ENCODE measurements around the gene ZC3H6.
"Not testable (repeated sequence)": the region's sequence is repeated elsewhere in the genome, so short reads cannot be mapped to it uniquely, and the experiment has no call there.

ZC3H6 gene

DNA sequence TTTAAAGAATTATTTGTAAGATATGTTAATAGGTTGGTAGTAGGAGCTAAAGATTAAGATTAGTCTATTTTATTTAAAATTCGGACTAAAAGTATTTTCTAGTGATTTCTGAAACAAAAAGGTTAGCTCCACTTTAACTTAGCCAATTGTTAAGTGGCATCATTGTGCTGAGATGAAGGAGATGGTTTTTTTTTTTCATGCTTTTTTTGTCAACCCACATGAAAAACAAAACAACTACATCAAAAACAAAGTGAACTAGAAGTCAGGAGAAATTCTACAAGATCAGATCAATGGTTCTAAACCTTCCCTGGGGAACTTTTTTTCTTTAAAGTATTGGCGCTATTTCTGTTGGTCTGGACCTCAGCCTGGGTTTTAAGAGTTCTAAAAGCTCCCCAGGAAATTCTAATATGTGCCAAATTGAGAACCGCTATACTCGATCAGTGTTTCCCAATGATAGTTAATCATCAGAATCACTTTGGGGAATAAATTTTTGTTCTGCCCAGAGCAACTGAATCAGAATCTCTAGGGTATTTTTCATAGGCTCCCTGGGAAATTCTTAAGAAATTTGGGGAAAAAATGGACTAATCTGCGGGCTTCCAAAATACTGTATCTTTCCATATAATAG is 2.3 kb downstream of the ZC3H6 start:
- no peak for DNase-seq

DNA sequence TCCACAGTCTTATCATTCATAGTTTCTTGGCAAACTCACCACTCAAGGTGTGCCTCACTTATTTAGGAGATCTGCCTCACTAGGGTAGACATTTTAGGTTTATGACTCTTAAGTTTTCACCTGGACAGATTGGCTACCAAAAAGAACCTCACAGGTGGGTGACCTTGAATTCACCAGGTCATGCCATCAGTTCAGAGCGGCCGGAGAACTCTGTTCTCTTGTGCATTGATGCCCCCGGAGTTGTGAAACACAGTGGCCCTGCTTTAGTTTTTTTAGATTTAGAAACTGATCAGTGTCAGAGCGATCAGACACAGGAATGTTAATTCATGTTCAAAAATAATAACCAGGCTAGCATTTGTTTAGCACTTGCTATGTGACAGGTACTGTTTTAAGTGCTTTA is 6.7 kb downstream of the ZC3H6 start:
- DNase-seq: not testable (repeated sequence)

DNA sequence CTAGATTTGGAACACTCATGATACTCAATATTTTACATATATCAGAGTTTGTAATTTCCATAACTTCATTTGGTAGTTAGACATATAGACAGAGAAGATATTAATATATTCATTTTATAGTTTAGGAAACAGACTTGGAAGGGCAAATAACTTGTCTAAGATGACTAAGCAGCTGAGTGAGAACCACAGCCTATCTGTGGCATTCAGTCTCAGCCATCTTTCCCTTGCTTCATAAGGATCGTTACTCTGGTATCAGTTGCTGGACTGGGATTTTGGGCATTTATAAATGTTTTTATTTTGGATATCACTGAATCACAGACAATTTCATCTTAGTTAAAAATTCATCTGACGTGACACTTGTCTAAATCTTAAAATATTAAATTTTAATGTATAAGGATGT is 8.1 kb downstream of the ZC3H6 start:
- DNase-seq: not testable (repeated sequence)

DNA sequence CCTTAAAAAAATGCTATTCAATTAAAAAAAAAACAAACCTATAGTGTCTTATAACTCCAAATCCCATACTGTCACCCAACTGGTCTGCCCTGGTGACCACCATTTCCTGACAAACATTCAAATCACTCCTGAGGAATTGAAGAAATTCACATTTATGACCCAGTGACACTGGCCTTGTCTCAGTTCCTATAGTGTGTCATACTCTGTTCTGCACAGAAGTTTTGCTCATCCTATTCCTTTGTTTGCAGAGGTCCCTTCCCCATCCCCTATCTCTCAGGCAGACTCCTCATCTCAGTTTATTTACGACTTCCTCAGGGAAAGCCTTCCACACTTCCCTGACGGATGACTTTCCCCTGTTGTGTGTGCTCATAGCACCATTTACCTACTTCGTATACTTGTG is 14.7 kb downstream of the ZC3H6 start:
- no peak for DNase-seq

DNA sequence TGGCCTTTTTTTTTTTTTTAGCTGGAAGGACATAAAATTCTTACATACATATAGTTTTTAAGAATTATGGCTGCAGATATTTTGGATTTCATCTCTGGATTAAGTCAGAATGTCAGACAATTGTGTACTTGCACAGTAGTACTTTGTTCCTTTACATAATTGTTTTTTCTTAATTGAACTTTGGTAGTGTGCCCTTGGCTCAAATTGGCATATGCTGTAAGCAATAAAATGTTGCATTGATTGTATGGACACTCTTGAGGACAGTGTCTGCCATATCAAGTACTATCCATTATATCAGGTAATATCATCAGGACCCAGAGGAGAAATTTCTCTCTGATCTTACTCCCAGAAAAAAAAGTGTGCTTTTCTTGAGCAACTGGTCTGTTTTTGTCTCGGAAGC is 15.3 kb downstream of the ZC3H6 start:
- DNase-seq: no peak

DNA sequence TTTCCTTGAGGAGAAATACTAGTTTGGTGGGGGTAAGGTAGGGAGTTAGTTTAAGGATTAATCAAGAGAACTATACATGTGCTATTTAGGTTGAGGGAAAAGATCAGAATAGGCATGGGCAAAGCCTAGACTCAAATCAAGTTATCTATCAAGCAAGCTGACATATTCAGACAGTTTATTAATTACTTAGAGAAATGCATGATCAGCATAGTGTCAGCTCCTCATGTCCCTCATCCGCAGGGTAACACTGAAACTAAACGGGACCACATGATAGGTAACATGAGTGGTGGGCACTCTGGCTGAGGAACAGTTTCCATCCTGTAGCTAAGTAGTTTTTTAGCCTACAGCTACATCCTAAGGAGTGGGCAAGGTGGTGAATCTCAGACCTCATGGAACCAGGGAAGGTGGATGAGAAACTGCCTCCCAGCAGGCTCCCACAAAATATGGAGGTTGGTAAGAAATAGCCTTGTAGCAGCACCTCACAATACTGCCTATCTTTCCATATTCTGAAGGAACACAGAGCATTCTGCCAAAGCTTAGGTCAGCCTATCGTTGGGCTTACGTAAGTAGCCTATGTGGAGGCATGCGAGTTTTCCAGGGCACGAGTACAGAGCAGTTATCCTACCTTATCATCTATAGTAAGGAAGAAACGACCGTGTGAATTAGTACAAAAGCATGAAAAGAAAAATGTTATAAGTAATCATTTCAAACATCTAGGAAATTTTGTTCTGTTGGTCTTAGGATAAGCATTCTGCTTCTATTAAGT is 18.4 kb downstream of the ZC3H6 start:
- DNase-seq: no peak

DNA sequence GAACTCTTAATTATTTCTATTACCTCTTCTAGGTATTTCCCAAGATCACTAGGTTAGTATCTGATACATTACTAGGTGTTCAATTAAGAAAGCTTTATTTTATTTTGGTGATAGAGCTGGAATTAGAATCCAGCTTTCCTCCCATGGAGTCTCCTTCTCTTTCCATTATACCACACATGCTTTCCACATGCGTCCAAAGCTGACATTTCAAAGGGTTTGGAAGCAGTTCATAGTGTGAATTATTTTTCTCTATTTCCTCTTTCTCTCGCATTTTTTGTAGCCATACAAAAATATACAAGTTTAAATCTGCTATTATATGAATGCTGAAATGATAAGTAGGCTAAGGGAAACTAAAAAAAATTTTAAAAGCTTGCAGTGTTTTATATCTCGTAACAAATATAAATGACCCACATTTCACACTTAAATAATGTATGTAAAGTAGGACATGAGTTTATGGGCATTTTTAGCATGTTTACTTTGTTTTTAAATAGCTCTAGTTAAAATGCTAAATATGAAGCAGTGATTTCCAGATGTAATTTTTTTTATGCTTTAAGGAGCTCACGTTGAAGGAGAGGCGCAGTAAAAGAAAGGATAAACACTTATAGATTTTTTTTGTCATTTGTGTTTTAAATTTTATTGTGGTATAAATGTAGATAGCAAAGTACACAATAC is 20.1 kb downstream of the ZC3H6 start:
- DNase-seq: no peak

DNA sequence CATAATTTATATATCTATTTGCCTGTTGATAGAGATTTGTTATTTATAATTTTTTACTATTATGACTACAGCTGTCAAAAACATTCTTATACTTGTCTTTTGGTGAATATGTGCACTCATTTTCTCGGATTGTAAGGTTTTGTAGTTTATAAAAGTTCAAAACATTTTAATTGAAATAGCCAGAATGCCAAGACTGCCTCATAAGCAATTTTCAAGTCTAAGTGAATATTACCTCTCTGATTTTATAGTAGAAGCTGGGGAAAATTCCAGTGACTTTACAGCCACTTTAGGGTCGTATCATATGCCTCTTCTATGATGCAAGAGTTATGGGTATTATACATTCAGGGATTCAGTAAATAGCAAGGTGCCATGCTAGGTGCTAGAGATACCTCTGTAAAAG is 21.0 kb downstream of the ZC3H6 start:
- DNase-seq: no peak

DNA sequence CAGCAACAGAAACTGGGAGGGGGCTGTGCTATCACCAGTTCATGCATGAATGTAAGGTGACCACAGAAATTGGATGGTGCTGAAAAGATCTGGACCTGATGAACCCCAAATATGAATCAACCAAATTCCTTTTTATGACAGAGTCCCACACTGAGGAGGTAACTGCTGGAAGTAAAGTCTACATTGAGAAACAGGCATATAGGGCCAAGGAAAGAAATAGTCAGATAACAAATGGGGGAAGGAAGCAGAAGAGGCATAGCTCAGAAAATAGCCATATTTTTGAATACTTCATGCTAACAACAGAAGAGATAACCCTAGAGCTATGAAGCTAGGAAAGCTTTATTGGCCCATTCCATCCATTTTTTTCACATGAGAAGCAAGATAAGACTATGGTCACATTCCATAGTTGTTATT is 25.8 kb downstream of the ZC3H6 start:
- no peak for DNase-seq

DNA sequence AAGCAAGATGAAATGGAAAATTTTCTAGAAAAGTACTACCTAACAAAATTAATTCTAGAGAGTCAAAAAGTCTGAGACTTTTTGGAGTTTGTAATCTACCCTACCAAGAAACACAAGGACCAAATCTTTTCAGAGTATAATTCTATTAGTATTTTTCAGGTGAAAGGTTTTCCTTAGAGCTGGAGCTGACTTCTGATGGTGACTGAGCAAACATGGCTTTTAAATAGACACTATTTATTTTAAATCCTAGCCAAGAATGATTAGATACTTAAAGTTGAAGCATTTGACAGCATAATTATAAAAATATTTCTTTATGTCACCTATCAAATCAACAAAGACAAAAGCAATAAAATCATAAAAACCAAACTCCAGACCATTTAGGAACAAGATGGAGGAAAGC is 26.6 kb downstream of the ZC3H6 start:
- no peak for DNase-seq

DNA sequence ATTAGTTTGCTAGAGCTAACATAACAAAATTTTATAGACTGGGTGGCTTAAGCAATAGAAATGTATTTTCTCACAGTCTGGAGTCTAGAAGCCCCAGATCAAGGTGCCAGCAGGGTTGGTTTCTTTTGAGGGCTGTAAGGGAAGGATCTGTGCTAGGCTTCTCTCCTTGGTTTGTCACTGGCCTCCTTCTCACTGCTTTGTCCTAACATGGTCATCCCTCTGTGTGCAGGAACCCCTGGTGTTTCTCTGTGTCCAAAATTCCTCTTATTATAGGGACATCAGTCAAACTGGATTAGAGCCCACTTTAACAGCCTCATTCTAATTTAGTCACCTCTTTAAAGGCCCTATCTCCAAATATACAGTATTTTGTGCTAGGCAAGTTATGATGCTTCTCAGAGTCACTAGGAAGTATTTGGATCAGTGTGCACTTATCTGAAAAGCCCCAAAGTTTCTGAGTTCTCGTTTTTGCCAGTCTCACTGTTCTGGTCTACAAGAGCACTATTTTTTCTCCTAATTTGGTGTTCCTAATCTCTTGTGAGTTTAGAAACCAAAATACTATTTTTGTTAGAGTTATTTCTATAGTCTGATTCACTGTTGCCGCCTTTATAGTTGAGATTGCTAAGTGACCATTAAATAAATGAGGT is 29.0 kb downstream of the ZC3H6 start:
- no peak for DNase-seq

DNA sequence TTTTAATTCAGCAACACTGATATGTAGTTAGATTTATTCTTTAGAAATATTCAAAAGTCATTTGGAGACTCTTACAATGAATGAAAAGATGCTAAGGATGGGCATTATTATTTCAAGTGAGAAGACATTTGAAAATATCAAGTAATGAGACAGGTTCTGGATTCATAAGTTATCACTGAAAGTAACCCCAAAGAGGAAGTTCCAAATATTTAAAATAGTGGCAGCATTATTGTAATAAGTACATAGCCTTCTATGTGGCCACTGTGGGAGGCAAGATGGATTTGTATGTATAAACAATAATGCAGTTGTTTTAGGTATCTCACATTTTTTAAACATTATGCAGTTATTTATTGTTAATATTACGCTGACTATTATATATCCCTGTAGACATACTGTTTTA is 29.7 kb downstream of the ZC3H6 start:
- DNase-seq: no peak

DNA sequence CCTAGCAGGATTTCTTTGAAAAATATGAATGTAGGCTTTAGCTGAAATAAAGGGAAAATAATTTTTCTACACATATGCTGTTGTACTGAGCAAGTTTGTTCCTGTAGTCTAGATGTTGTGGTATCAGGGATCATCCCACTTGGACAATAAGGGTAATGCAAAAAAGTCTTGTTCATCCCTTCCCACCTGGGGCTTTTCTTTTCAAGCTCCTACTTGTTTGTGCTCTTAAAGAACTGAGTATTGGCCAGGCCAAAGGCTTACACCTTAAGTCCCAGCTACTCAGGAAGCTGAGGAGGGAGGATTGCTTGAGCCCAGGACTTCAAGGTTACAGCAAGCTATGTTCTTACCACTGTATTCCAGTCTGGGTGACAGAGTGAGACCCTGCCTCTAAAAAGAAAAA is 35.5 kb downstream of the ZC3H6 start:
- DNase-seq: no peak

DNA sequence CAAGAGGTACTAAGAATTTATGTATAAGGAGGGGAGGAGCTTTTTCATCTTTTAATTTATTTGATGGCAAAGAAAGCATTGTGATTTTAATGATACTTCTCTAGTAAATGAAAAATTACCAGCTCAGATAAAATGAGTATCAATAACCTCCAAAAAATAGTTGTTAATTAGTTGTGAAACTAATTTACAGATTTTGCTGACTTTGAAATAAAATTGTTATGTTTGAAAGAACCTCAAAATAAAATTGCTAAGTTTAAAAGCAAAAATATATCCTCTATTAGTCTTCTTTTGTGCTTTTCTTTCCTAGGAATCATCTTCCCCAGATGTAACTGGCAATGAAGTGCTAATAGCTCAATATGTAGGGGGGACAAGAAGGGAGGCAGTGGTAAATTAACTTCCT is 36.5 kb downstream of the ZC3H6 start:
- DNase-seq: no peak

DNA sequence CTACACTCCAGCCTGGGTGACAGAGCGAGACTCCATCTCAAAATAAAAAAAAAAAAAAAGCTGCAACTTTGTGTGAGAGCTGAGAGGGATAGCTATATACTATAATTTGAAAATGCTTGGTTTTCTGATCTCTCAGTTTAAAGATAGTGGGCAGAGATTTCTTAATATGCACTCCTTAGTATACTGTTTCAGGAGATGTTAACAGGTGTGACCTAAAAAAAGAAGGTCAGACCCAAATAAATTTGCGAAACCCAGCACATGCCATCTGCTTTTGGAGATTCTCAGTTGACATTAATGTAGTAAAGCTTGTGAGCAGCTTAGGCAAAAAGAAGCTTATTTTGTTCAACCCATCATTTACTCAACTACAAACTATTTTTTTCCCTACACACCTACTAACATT is 37.4 kb downstream of the ZC3H6 start:
- DNase-seq: no peak

DNA sequence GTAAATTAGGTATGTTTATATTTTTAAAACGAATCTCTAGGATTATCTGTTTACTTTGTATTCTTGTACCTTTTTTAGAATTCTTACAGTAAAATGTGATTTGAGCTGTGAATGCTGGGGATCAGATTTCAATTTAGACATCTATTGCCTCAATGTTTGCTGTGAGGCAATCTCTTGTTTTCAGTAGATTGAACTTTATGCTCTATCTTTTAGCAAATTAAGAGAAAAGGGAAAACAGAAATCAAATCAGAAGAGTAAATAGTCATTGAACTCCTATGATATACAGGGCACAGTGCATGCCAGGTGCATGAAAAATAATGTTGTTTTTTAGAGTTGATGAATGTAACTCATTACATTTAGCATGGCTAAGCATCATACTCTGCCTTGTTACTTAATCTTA is 39.5 kb downstream of the ZC3H6 start:
- no peak for DNase-seq

DNA sequence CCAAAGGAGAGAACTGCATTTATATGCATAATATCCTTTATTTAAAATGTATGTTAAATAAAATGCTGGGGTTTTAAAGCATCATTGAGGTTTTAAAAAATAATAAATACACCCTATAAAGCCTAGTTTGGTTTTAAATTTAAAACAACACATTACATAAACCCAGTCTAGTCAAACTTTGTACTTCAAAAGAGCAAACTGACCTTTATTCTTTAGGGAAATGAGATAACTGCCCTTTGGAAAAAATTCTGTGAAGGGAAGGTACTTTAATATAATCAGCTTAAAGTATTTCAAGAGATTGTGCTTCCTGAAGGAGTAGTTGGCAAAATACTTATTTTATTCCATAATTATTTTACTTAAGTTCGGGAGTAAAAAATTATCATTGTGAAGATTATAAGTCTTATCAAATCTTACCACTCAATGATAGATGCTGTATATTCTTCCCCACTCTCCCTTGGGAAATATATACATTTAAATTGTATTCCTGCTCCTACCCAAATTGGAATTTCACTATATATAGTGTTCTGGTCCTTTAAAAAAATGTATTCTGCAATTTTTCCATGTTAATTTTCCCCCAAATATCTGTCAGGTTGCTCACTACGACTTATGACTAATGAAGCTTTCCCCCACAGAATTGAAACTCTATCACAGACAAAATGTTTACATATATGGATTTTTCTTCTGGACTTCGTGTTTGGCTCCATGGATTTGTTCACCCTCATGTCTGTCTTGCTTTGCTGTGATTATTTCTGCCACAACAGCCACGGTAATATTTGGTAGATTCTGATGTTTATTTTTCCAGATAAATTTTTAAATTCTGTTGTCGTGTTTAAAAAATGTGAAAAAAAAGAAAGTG is 42.1 kb downstream of the ZC3H6 start:
- no peak for DNase-seq

DNA sequence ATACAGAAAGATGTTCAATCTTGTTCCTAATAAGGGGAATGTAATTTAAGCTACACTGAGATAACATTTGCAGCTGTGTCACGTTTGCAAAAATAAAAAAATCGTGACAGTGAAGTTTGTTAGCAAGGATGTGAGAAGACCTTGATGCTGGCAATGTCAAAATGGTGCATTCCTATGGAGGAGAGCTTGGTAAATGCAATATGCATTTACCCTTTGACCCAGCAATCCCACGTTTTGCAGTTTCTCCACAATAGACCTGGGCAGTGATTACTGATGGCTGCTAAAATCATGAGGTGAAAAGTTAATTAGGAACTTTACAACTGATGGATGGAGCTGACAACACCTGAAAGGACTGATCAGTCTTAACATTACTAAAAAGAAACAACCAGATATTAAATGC is 43.1 kb downstream of the ZC3H6 start:
- no peak for DNase-seq

DNA sequence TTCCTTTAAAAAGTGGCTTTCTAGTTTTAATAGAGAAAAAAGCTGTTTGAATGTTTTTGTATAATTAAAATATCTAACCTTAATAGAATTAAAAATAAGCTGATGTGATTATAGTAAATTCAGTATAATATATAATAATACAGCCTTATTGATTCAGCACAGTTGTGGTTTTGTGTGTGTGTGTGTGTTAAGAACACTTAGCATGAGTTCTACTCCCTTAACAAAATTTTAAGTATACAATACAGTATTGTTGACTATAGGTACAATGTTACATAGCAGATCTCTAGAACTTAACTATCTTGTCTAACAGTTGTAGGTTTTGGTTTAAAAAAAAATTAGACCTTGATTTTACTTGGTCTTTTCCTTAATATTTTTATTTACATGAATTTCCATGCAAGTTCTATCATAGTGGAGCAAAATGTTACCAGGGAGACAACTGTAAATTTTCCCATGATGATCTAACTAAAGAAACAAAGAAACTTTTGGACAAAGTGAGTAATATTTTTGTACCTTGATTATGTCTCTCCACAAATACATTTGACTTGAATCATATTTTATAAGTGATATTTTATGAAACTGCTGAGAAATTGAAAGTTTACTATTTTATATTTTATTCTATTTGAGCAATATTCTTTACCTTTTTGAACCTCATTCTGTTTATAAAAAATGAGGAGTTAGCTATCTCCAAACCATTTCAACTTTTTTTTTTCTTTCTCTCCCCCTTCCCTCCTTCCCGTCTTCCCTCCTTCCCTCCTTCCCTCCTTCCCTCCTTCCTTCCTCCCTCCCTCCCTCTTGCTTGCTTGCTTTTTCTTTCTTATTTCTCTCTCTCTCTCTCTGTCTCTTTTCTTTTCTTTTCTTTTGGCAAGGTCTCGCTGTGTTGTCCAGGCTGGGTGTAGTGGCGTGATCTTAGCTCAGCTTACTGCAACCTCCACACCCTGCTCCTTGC is 46.3 kb downstream of the ZC3H6 start:
- DNase-seq: no peak

DNA sequence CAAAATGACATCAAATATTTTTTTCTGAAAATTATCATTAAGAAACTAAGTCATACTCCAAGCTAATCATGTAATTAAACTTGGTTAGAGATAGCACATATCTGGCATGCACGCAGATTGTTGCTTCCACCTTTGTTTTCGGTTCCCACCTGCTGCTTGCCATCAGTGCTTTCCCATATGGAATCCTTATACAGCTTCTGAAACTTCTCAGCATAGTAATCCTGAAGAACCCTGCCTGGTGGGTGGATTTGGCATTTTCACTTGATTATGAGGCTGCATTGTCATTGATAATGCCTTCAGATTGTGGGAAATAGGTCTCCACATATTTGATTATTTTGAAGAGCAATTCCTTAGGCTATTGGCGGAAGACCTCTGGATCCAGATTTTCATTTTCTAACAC is 47.5 kb downstream of the ZC3H6 start:
- DNase-seq: no peak

Measured in anterior cingulate cortex (tissue), 58 donors.